Activated T-helper 1 cell treated with Interleukin-2 at 50 U/mL for 16 hours (primary cell): Measurements from ENCODE around the gene GNA14.
"Not testable (repeated sequence)": the region's sequence is repeated elsewhere in the genome, so short reads cannot be mapped to it uniquely, and the experiment has no call there.

Experiments used
- DNase-seq: peaks from one replicate; pipeline ENCODE4 v3.0.0-alpha.2; 2020; ENCODE audit warnings: low read depth

GNA14 gene

DNA sequence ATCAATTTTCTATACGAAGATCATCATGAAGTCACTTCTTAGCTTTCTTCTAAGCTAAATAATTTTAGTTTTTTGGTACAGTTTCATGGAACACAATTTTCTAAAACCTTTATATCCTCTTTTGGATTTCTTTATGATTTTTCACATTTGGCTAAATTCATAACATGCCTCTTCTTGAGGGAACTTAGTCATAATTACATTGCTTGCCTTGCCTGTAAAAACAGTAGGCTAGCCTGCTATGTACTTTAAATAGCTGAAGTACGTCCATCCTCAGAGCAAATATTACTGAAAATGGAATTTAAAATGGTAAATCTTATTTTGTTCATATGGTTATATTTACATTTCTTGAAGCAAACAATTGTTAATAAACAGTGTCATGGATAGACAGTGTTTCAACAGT lies 245.8 kb downstream of the GNA14 start:
- no peak for DNase-seq

DNA sequence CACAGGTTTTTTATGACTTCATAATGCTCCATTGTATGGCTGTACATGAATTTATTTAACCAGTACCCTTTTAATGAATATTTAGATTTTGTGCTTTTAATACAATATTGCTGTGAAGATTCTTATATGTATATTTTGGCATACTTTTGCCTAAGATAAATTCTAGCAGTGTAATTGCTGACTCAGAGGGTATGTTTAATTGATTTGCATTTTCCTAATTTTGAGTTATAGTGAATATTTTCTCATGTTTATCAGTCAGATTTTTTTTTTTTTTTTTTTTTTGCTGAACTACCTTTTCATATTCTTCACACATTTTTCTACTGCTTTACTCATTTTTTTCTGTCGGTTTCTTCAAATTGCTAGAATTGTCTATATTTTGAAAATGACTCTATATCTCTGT lies 248.2 kb downstream of the GNA14 start:
- no peak for DNase-seq

DNA sequence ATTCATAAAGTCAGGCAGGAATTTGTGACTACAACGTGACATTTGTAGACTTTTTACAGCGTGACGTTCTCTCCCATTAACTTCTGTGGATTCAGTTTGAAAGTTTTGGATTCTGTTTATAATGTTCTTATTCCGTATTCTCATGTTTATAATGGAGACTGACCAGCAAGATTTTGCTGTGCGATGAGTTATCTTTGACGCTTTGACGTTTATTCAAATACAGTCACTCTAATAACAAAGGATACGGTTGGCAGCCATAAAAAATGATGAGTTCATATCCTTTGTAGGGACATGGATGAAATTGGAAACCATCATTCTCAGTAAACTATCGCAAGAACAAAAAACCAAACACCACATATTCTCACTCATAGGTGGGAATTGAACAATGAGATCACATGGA lies 249.5 kb downstream of the GNA14 start:
- not testable (repeated sequence) for DNase-seq

GRCh38 chr9:77392328-77392727 lies 255.8 kb downstream of the GNA14 start:
- DNase-seq = no peak

DNA sequence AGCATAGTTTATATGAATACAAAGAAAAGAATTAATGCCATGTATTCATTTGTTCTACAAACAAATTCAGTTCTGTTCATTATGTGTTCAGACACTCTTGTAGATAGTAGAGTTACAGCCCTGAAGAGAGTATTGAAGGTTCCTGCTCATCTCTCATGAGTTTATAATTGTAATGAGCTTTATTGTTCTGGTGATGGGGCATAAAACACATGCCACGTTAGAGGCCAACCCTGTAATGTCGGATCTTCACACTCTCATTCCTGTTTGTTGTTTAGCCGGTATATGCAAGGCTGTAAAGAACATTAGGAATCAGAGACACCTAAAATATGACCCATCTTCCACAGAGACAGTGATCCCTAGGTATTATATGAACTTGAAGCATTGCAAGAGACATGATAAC lies 256.3 kb downstream of the GNA14 start:
- no peak for DNase-seq

GRCh38 chr9:77386187-77386586 lies 261.9 kb downstream of the GNA14 start:
- DNase-seq = no peak

GRCh38 chr9:77384406-77384805 lies 263.7 kb downstream of the GNA14 start:
- no peak for DNase-seq

- no peak for DNase-seq
These were observed 272.1 kb downstream of the GNA14 start for GRCh38 chr9:77375956-77376532.

- no peak for DNase-seq
These were observed 273.9 kb downstream of the GNA14 start for GRCh38 chr9:77374266-77374665.
